GM19035 (cell line): ENCODE measurements around the gene CRCP.

Source experiments
- ATAC-seq: cut with Tn5 transposase; IDR thresholded peaks from one replicate; pipeline ENCODE4 v1.9.1; 2021; ENCODE audit not compliant: unreplicated experiment

CRCP gene

GRCh38 chr7:66186991-66187390 lies 72.3 kb downstream of the CRCP start:
- ATAC-seq, result no peak

DNA sequence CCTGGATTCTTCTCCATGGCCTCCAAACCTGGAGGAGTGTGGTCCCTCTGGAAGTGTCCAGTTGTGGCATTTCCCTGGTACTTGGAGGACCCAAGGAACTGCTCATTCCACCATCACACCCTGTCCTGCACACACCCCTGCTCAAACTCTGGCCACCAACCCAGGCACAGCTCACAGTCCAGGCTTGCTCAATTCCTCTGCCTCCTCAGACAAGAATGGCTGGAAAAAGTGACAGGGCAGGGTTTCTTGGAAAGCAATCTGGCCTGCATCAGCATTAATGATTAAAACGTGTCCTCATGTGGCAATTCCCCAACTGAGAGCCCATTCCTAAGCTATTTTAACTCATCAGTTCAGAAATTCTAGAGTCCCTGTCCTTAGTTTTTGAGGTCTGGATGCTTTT lies 73.3 kb downstream of the CRCP start:
- ATAC-seq, result no peak

GRCh38 chr7:66188645-66189044 lies 74.0 kb downstream of the CRCP start:
- ATAC-seq, result no peak

- ATAC-seq, result no peak
Measured at GRCh38 chr7:66189695-66190503, 75.3 kb downstream of the CRCP start.

DNA sequence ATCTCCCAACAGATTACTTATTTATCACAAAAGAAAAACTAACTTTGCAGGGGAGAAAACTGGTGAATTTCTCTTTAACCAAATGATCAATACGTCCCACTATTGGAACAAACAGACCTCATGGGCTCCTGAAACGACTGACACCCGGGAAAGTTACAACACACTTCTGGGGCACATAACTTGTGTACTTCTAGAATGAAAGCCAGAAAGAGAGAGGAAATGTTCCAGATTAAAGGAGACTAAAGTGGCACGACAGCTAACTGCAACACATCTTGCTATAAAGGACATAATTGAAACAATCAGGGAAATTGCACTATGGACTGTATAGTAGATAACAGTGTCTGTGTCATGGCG lies 75.8 kb downstream of the CRCP start:
- ATAC-seq, result no peak

DNA sequence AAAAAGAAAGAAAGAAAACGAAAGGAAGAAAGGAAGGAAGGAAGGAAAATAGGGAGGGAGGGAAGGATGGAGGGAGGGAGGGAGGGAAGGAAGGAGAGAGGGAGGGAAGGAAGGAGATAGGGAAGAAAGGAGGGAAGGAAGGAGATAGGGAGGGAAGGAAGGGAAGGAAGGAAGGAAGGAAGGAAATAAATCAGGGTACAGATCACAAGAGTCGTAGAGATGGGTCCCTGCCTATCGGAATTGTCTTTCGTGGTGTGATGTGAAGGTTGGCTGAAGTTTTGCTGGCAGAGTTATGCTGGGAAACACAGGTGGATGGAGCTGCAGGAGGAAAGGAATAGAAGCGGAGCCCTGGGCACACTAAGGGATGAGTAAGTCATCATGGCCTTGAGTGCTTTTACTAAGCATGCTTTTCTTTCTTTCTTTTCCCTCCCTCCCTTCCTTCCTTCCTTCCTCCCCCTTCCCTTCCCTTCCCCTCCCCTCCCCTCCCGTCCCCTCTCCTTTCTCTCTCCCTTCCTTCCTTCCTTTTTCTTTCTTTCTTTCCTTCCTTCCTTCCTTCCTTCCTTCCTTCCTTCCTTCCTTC lies 78.6 kb downstream of the CRCP start:
- ATAC-seq, result no peak

GRCh38 chr7:66198469-66198868 lies 83.8 kb downstream of the CRCP start:
- no peak for ATAC-seq

DNA sequence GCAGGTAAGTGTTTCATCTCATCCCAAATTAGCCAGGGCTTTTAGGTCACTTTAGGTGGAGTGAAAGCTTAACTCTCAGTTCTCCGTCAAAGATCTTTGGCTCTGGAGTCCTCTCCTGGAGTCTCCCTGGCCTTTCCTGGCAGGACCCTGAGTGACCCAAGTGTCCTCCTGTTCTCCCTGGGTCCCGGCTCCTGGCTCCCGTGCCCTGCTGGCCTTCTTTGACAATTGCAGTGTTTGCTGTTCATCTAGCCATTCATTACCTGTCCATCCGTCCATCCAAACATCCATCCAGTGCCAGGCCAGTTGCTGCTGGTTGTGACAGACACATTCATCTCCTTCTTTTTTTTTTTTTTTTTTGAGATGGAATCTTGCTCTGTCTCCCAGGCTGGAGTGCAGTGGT lies 84.3 kb downstream of the CRCP start:
- no peak for ATAC-seq

- ATAC-seq, result no peak
Measured at GRCh38 chr7:66202441-66202840, 87.8 kb downstream of the CRCP start.
